SK-MEL-5 (cell line): ENCODE data around the gene MAP4K2. TPM values are rescaled to one million over a fixed set of nuclear protein-coding genes. Genes with fewer than 3 reads are reported as not detected.
A peak's percentile ranks its signal among the peaks of the same experiment; 100 is the strongest.
"Not testable (repeated sequence)": the region's sequence is repeated elsewhere in the genome, so short reads cannot be mapped to it uniquely, and the experiment has no call there.

Experiments used
- DNase-seq: peaks from one replicate; pipeline ENCODE4 v3.0.0-alpha.2; 2016; ENCODE audit warnings: low read depth, low spot score
- in situ Hi-C: cut with HindIII; loops from 2 replicates; pipeline ENCODE4 v1.10.0; 2016; ENCODE audit warnings: low sequenced_read_pairs, high pct_unique_total_duplicates, low pct_unique_long_range_greater_than_20kb
- polyA plus RNA-seq, 2 experiments: library from polyadenylated mRNA; depleted of rRNA; stranded (reverse); fragments of >200 nt; gene quantifications; 2 replicates each; pipeline ENCODE4 v1.2.3, GENCODE V29; 2015
- total RNA-seq: library from RNA; depleted of rRNA; stranded (reverse); fragments of >200 nt; shearing (Covaris generic); gene quantifications from 2 replicates; pipeline ENCODE4 v1.2.3, GENCODE V29; 2014; rRNA removed

The MAP4K2 gene
- 14.9 and 16.3 TPM in 2 replicates for total RNA-seq
- 28.9 and 34.8 TPM in 2 replicates for polyA plus RNA-seq (2015; cell fraction: cytosol; rRNA removed)
- polyA plus RNA-seq (2015; cell fraction: nucleus; rRNA removed): 43.4 and 44.6 TPM in 2 replicates

DNA sequence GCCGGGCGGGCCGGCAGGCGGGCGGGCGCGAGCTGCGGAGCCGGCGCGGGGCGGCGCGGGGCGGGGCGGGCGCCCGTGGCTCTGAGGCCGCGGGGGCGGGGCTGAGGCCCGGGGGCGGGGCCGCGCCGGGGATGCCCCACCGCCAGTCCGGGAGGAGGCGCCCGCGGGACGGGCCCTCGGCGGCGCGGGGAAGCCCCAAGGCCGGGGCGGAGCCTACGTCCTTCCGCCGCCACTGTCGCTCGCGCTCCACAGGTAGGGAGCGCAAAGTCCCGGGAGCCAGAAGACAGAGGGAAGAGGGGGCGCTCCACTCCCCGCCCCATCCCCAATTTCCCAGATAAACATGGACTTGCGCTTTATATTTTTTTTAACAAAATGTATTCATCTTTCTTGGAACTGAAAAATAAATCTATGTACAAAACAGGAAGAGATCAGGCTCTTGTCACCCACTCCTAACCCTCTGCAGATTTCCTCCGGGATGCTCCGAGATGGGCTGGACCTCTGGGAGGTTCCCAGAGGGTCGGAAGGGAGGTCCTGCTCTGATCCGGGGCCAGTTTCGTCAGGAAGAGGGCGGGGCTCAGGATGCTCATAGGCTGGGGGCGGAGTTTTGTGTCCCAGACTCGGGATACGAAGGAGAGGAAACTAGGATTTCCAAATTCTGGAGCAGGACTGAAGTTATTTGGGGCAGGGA is at the start of gene MAP4K2:
Gene MAP4K2 (minus strand): TSS at position 57 of the 688 bp plus-strand sequence. CDS start 65 bp downstream, outside the sequence.
- in situ Hi-C loops: no loop called here
- peak; percentile 84 for DNase-seq

GRCh38 chr11:64851831-64852351 is 48.9 kb upstream of the MAP4K2 start:
- in situ Hi-C loops: no loop called here
- no peak for DNase-seq

- no peak for DNase-seq
- in situ Hi-C loops: no loop called here
These were observed 48.1 kb upstream of the MAP4K2 start for GRCh38 chr11:64850979-64851567.

DNA sequence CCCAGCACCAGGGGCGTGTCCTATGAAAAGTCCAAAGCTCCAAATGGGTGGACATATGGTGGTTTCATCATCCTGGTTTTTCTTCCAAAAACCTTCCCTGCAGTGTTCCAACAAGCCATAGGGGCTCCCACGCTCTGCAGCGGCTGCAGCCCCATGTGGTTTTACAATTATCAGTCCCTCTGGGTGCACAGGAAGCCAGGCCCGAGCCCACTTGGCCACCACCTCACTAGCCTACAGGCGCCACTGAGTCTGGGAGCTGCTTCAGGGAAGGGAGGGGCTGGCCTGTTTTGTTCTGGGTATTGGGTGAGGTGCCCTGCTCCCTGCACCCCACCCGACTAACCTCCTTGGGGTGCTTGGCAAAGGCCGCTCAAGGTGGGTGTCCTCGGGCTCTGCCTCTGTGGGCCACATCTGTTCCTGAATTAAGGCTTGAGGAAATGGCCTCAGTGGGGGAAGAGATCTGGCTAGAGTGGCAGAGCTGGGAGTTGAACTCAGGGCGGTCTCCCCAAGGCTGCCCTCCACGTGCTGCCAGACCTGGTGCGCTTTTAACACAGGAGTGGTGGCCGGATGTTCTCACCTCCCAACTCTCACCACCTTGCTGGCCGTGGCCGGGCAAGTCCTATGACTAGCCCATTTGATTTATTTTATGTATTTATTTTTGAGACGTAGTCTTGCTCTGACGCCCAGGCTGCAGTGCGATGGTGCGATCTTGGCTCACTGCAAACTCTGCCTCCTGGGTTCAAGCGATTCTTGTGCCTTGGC is 46.8 kb upstream of the MAP4K2 start:
- in situ Hi-C loops: no loop called here
- DNase-seq: no peak

GRCh38 chr11:64848826-64849597 is 46.0 kb upstream of the MAP4K2 start:
- DNase-seq: no peak
- in situ Hi-C loops: no loop called here

GRCh38 chr11:64848214-64848825 is 45.3 kb upstream of the MAP4K2 start:
- DNase-seq: no peak
- in situ Hi-C loops: no loop called here

DNA sequence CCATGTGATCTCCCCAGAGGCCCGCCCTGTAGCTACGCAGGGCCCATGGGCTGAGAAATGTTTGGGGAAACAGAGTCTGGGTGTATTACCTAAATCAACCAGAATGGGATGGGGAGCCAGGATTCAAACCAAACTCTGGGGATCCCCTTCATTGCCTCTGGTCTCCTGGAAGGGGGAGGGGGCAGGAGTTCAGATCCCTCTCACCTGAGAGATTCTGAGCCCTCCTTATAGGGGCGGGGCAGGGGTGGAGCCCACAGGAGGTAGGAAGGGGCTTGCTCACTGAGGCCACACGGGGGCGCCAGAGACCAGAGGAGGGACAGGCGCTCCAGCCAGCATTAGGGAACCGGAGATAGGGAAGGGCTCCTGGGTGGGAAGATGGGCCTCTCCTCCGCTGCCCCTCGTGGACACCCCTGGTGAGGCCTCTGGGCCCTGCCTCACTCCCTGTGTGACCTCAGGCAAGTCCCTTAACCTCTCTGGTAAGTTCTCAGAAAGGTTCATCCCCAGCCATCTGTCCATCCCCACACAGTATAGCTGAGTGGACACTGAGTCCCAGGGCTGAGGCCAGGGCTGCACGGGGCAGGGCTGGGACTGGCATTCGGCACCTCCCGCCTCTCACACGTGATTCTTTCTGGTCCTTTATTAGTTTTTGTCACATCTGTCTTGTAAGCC is 44.1 kb upstream of the MAP4K2 start:
- DNase-seq: peak; percentile 90
- in situ Hi-C loops: no loop called here

GRCh38 chr11:64845776-64846129 is 42.7 kb upstream of the MAP4K2 start:
- DNase-seq, in situ Hi-C loops: not testable (repeated sequence)

DNA sequence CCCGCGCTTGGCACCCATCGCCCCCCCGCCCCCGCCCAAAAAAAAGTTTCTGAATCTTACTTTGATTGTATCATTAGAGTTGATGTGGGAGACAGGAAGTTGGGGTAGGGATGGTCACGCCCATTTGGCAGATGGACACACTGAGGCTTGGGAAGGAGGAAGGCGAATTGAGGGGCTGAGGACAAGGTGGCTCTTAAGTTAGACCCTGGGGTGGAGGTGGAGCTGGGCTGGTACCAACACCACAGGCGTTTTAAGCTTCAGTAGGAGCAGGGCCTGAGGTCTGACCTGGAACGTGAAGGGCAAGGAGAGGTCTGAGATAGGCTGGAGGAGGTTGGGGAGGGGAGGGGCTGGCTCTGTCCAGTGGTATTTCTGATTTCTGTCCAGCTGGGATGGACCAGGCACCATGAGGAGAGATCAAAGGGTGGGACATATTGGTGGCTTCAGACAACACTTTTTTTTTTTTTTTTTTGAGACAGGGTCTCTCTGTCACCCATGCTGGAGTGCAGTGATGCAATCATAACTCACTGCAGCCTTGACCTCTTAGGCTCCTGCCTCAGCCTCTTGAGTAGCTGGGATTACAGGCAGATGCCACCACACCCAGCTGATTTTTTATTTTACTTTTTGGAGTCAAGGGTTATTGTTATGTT is 42.2 kb upstream of the MAP4K2 start:
- no peak for DNase-seq
- in situ Hi-C loops: no loop called here

DNA sequence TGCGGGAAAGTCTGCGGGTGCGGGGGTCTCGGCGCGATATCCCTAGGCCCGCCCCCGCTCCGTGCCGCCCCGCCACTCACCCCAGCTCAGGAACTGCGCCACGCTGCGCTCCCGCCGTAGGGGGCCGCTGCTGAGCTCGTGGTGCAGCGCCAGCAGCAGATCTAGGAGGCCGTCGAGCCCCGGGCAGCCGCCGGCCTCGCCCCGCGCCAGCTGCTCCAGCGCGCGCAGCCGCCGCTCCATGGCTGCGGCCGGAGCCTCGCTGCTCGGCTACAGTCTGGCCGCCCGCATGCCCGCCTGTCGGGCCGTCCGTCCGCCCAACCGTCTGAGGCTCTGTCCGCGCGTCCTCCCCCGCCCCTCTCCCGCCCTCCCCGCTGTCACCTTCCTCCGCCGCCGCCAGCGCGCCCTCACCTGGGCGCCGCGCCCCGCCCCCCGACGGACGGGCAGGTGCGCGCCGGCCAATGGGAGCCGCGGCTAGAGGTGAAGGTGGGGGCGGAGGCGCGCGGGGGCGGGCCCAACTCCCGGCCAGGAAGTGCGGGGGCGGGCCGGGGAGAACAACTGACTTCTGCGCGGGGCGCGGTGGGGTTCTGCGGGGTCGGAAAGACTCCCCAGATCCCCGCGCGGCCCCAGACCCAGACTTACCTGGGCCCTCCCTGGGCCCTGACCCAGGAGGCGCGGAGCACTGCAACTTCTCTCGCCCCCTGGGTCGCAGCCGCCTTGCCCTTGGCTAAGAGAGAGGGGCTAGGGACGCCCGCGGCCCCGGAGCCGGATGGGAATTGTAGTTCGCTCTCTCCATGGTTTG is 41.5 kb upstream of the MAP4K2 start, which contains the start of gene CDC42BPG:
Gene CDC42BPG (minus strand): TSS at position 324 of the 799 bp plus-strand sequence. CDS start 84 bp downstream, at position 240.
- in situ Hi-C loops: no loop called here
- peak; percentile 44 for DNase-seq

GRCh38 chr11:64843686-64844329 is 40.8 kb upstream of the MAP4K2 start:
- no peak for DNase-seq
- in situ Hi-C loops: no loop called here

GRCh38 chr11:64842851-64843685 is 40.1 kb upstream of the MAP4K2 start:
- no peak for DNase-seq
- in situ Hi-C loops: no loop called here

- in situ Hi-C loops: no loop called here
- DNase-seq: no peak
These were observed 39.3 kb upstream of the MAP4K2 start for GRCh38 chr11:64842366-64842759.

GRCh38 chr11:64841592-64842365 is 38.8 kb upstream of the MAP4K2 start:
- in situ Hi-C loops: no loop called here
- no peak for DNase-seq
